ENCODE measurements around the gene RPL12.

GRCh38 chr9:127449332-127449966, 1.8 kb downstream of the RPL12 start:
- TF ChIP-seq POLR2A (IDR thresholded peaks at IDR 0.05) (no peak), CTCF (IDR thresholded peaks at IDR 0.05) (no peak)

Measured in lower leg skin (tissue), 3 donors.